Measurements from ENCODE around the gene YWHAG. TPM values are rescaled to one million over a fixed set of nuclear protein-coding genes. Genes with fewer than 3 reads are reported as not detected.

YWHAG gene
- total RNA-seq, 1 experiment from 2014 or later, result 241 TPM

- H3K4ac ChIP-seq (ENCODE audit: low read depth, low read length), result no peak overlapping the region
- no peak overlapping the region; a peak in 1 of 7 replicates for H3K27ac Mint-ChIP-seq
- no peak overlapping the region for H4K91ac ChIP-seq (ENCODE audit: insufficient read length, low read depth, low read length)
- no peak overlapping the region for H2BK120ac ChIP-seq (ENCODE audit: low read depth, low read length, poor library complexity, severe bottlenecking)
- no peak overlapping the region for H2AK5ac ChIP-seq (ENCODE audit: insufficient read length, low read length)
- no peak overlapping the region for H2BK12ac ChIP-seq (ENCODE audit: insufficient read length, low read depth, low read length)
- no peak overlapping the region for H2BK5ac ChIP-seq (ENCODE audit: insufficient read length, low read length)
- no peaks in the 10 kb centered on the region for H3K4me1 ChIP-seq (ENCODE audit: insufficient read depth, low read length)
- H3K36me3 Mint-ChIP-seq (ENCODE audit: insufficient read depth in 1 of 3, low read depth in 3 of 3), result peaks cover 0 to under 1% (median 0%) of the 10 kb centered on the region in 3 experiments; a peak in 2 of 7 replicates
- no peaks in the 10 kb centered on the region for H3K27me3 ChIP-seq (ENCODE audit: insufficient read depth, low read length)
- H3K79me2 ChIP-seq (ENCODE audit: insufficient read depth, low read length), result no peaks in the 10 kb centered on the region
- H4K5ac ChIP-seq (ENCODE audit: insufficient read length, low read depth, low read length), result no peak overlapping the region
- no peak overlapping the region for H3K27ac ChIP-seq (ENCODE audit: insufficient read length, low read depth, low read length)
- no peak overlapping the region for H3K4me3 Mint-ChIP-seq
- H3K23ac ChIP-seq (ENCODE audit: insufficient read length, low read depth, low read length), result no peak overlapping the region
- TF ChIP-seq CTCF (conservative IDR thresholded peaks at IDR 0.05), result no peak
- no peak overlapping the region for H2BK15ac ChIP-seq (ENCODE audit: low read depth, low read length)
- no peak overlapping the region for H2BK20ac ChIP-seq (ENCODE audit: low read depth, low read length, poor library complexity, severe bottlenecking)
- H3K9me3 Mint-ChIP-seq, result no peaks in the 10 kb centered on the region; a peak in 1 of 5 replicates
- H3K79me1 ChIP-seq (ENCODE audit: insufficient read depth, low read depth, low read length, poor library complexity, severe bottlenecking), result no peaks in the 10 kb centered on the region
- no peaks in the 10 kb centered on the region for H4K20me1 ChIP-seq (ENCODE audit: control insufficient read depth, insufficient read depth, insufficient read length)
- H3K27me3 Mint-ChIP-seq (ENCODE audit: low read depth), result peaks cover 4% of the 10 kb centered on the region; the same call in 1 of the 2 replicates
- H3K14ac ChIP-seq (ENCODE audit: insufficient read depth, low read length), result no peak overlapping the region
- H2AFZ ChIP-seq (ENCODE audit: low read length), result no peak overlapping the region
- H3K23me2 ChIP-seq (ENCODE audit: insufficient read length, low read depth, low read length, poor library complexity, severe bottlenecking), result peaks cover 4% of the 10 kb centered on the region
- no peak overlapping the region for H4K8ac ChIP-seq (replicated peaks; ENCODE audit: insufficient read length, low read depth, low read length)
- no peak for DNase-seq
- WGBS (ENCODE audit: extremely low coverage, insufficient read length, low lambda C conversion rate), result no CpG with 5 or more reads among the region's 9 CpGs
- peaks cover 14% of the 10 kb centered on the region in 2 experiments; a peak in 3 of 4 replicates for H3K4me1 Mint-ChIP-seq
- no peaks in the 10 kb centered on the region for H3K9me3 ChIP-seq (ENCODE audit: control insufficient read depth, low read depth, low read length)
- no peak overlapping the region for H3K56ac ChIP-seq (ENCODE audit: insufficient read length, low read depth, low read length)
- no peak overlapping the region for H3K4me2 ChIP-seq (ENCODE audit: insufficient read depth, insufficient read length, low read length)
- no peak overlapping the region for H3K18ac ChIP-seq (ENCODE audit: insufficient read length, low read depth, low read length)
- H3T11ph ChIP-seq (ENCODE audit: low read length), result no peak overlapping the region
- no peak overlapping the region for H3K9ac ChIP-seq (ENCODE audit: extremely low read depth, insufficient read length, low read length)
Observed at GRCh38 chr7:76377186-76377918, 18.6 kb upstream of the YWHAG start.
